ENCODE measurements around the gene RAET1E.

- no peak for TF ChIP-seq CTCF (IDR thresholded peaks at IDR 0.05; ENCODE audit: low read length)
- no peak for TF ChIP-seq EZH2phosphoT487 (IDR thresholded peaks at IDR 0.05; ENCODE audit: low read length)
- no peak for TF ChIP-seq EZH2 (optimal IDR thresholded peaks at IDR 0.05; ENCODE audit: low read depth, low read length)
Observed at GRCh38 chr6:149859938-149860337, 38.0 kb downstream of the RAET1E start.
